K562 treated with DMSO at 1 percent for 48 hours (cell line): ENCODE data around the gene ADGRL4. TPM values are rescaled to one million over a fixed set of nuclear protein-coding genes. Genes with fewer than 3 reads are reported as not detected.

ENCODE experiments used
- total RNA-seq: library from RNA; unstranded; fragments of 300-600 nt; gene quantifications from 2 replicates; pipeline ENCODE4 v1.2.3, GENCODE V29; 2022; ENCODE audit warnings: low replicate concordance; ENCODE audit errors: extremely low read depth

Gene ADGRL4
- total RNA-seq = not detected in 2 replicates

GRCh38 chr1:79006564-79006963 lies at the start of gene ADGRL4:
Gene ADGRL4, minus strand, starts transcription at chr1:79006730. Its CDS starts 76 bp downstream, at chr1:79006654.

